Retinal pigment epithelial cell (primary cell): ENCODE data around the gene ZNF200.

Experiments
- DNase-seq: peaks from one replicate; pipeline ENCODE4 v3.0.0-alpha.2; 2010; ENCODE audit warnings: low read depth
- H3K4me3 ChIP-seq: 2 replicates; pipeline ENCODE4 v1.5.1; 2011; ENCODE audit warnings: mild to moderate bottlenecking, low read length, control low read depth, moderate library complexity
- CTCF ChIP-seq: conservative IDR thresholded peaks from 2 replicates; pipeline ENCODE4 v1.5.1; 2011; ENCODE audit warnings: low read depth, low read length, control low read depth, inconsistent platforms

ZNF200 gene, protein sequence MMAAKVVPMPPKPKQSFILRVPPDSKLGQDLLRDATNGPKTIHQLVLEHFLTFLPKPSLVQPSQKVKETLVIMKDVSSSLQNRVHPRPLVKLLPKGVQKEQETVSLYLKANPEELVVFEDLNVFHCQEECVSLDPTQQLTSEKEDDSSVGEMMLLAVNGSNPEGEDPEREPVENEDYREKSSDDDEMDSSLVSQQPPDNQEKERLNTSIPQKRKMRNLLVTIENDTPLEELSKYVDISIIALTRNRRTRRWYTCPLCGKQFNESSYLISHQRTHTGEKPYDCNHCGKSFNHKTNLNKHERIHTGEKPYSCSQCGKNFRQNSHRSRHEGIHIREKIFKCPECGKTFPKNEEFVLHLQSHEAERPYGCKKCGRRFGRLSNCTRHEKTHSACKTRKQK

GRCh38 chr16:3234857-3235561, at the start of gene ZNF200:
Gene ZNF200 (minus strand): TSS chr16:3235158. CDS start chr16:3233755, 1,403 bp downstream.
- no peak for TF ChIP-seq CTCF
- DNase-seq, result peak; percentile 81

GRCh38 chr16:3283543-3284447, 48.8 kb upstream of the ZNF200 start:
- no peak for DNase-seq
- H3K4me3 ChIP-seq, result peak overlapping the region; percentile 88
- no peak for TF ChIP-seq CTCF

More at GRCh38 chr16:3234857-3235561, at the start of gene ZNF200:
- H3K4me3 ChIP-seq, result peak within 1 kb of the TSS; percentile 94

DNA sequence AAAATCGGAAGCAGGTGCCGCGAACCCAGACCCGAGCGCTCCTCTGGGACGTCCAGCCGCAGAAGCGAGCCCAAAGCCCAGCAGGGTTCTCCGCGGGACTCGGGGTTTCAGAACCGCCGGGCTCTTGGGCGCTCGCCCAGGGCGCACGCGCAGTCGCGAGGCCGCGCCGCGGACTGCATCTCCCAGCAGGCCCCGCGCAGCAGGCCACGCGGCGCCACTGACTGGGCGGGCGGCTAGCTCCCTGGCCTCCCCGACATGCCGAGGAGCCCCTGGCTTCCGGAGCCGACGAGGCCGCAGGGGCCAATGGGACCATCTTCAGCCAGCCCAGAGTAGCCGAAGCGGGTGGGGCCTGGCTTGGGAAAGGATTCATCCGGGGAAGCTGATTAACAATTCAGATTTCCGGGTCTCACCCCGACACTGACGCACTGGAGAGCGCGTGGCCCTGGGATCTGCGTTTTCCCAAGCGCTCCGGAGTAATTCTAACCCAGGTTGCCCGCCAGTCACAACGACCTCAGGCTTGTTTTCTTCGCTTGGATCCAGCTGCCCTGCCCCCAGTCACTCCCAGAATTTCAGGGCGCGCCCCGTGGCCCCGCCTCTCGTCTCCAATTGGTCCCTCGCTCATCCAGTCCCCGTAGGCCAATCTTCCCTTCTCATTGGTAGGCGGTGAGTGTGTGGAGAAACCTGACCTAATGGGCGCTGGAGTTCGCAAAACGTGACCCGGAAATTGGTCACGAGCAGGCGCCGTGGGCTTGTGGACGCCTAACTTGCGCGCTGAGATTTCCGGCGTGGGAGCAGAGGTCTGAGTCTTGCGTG, 48.0 kb upstream of the ZNF200 start, which contains the start of gene ZNF263:
TSS of gene ZNF263 (plus strand) at position 762 of the 813 bp plus-strand sequence. CDS start 328 bp downstream, outside the sequence.
- DNase-seq, result peak; percentile 90
- no peak for TF ChIP-seq CTCF
- H3K4me3 ChIP-seq, result peak within 1 kb of the TSS; percentile 88

DNA sequence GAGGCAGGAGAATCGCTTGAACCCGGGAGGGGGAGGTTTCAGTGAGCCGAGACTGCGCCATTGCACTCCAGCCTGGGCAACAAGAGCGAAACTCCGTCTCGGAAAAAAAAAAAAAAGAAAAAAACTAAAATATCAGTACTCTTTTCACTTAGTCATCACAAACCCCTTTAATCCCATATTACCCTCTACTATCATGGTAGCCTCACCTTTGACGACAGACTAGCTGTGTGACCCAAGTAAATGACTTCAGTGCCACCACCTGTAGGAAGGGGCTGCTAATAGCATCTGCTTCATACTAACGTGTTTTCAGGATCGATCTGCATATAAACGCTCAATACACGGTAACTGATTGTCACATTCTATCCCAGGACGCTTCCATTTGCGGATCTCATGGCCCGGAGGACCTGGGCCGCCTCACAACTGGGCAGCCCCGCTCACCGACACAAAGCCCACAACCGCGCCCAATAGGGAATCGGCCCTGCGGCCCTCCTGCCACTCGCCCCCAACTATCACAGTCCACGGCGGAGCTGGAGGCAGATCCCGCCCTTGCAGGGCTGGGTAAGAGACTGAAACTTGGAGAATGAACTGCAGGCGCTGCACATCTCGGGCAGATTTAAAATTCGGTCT, 47.3 kb upstream of the ZNF200 start:
- no peak for TF ChIP-seq CTCF
- no peak for DNase-seq
- H3K4me3 ChIP-seq, result peak overlapping the region; percentile 88

DNA sequence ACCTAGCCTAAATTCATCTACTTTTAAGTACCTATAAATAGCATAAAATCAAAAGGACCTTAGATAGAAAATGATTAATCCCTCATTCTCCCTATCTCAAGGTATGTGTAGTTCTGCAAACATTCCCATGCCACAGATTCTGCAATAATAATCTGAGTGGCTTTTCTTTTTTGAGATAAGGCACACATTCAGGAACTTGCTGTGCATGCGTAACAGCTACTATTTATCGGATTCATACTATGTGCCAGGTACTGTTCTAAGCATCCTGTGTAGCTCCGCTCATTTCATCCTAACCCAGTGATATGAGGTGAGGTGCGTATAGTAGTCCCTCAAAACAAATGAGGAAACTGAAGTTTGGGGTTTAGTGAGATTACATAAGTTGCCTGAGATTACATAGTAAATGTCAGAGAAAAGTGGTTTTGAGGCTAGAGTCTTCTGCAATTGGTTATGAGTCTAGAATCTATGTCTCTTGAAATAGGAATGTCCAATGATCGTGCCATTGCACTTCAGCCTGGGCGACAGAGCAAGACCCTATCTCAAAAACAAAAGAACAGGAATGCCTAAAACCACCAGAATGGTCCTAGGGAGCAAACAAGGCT, 46.4 kb upstream of the ZNF200 start:
- H3K4me3 ChIP-seq, result no peak overlapping the region
- DNase-seq, result no peak
- TF ChIP-seq CTCF, result no peak
